Activated CD4-positive, CD25-positive, alpha-beta regulatory T cell treated with anti-CD3 and anti-CD28 coated beads, Interleukin-2, amount 50 U/mL, for 24 hours (primary cell): Measurements from ENCODE around the gene F5.

ENCODE experiments used
- ATAC-seq, 2 donors: fragments of 150-1000 bp; cut with Tn5 transposase; one replicate each; pipeline ENCODE4 v1.10.0; 2021; ENCODE audit warnings: mild to moderate bottlenecking in 1 of 2, moderate library complexity in 1 of 2

Gene F5

GRCh38 chr1:169475806-169476387, 110.4 kb downstream of the F5 start:
- no peak for ATAC-seq

GRCh38 chr1:169474302-169474995, 111.8 kb downstream of the F5 start:
- no peak for ATAC-seq

- ATAC-seq = no peak
Observed at GRCh38 chr1:169473347-169473746, 112.9 kb downstream of the F5 start.

DNA sequence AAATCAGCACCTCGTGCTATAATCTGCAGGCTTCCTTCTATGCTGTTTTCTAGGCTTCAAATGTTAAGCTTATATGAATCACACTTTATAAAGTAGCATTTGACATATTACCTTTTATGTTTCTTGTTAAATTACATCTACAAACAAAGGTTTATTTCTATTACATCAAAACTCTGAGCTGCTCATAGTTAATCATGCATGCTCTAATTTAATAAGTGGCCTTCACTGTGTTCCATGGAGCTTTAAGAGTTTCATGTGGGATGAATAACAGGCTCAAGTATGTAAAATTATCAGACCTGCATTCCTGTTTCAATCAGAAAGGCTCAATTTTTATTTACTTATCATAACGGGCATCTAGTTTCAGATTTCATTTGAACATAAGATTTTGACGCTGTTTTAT, 113.5 kb downstream of the F5 start:
- ATAC-seq = no peak

- ATAC-seq = no peak
Observed at GRCh38 chr1:169468982-169469381, 117.3 kb downstream of the F5 start.

DNA sequence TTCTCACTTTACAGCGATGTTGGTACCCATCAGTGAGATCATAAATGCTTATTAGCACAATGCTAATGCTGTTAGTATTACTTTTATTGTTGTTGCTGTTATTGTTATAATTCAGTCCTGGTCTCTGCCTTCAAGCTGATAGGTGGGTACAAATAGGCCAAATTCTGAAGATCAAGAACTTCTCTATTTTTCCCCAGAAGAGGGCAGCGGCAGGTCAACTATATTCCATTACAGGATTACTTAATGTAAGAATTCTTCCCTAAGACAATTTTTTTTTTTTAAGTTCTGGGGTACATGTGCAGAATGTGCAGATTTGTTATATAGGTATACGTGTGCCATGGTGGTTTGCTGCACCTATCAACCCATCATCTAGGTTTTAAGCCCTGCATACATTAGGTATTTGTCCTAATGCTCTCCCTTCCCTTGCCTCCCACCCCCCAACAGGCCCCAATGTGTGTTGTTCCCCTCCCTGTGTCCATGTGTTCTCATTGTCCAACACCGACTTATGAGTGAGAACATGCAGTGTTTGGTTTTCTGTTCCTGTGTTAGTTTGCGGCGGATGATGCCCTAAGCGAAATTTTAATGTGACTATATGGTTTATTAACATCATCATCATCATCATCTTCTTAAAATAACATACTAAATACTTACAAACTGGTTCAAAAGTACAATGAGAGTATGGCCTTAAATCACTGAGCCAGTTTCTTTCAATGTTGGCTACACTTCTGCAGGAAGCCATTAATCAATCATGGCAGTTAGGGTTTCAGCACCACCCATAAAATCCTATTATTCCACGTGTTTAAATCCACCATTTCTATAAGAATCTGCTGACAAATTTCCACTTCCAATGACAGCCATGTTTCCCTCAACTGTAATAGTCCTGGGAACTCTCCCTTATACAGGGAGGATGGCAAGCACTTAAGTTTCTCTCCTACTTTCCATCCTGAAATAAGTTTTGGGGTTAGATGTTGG, 119.7 kb downstream of the F5 start:
- ATAC-seq = no peak

DNA sequence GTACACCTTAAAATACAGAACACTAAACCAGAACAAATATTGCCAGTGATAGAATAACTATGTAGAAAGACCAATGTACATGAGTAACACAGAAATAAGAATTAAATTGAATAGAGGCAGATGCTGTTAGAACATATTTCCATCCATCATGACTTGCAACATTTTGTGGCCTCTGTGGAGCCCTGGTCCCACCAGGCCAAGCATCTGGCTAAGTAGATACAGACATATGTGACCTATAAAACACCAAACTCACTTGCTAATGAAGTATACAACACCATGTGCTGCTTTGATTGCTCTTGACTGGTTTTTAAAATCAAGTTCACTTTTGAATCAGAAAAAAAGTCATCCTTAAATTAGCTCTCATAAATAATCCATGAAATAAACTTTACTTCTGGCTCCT, 121.0 kb downstream of the F5 start:
- no peak for ATAC-seq
